ENCODE data around the gene TPGS1. TPM values are rescaled to one million over a fixed set of nuclear protein-coding genes. Genes with fewer than 3 reads are reported as not detected.

The TPGS1 gene
- total and polyA plus RNA-seq, 2 of the 8 experiments (the other 6 are each of a cell fraction or from before 2014, with no cell fraction given), result 9.1 to 10.6 TPM

- TF ChIP-seq MAX (IDR thresholded peaks at IDR 0.05) (no peak), SIN3A (conservative IDR thresholded peaks at IDR 0.05 in 1 of 2, IDR thresholded peaks at IDR 0.05 in 1 of 2; ENCODE audit: low read depth in 1 of 2, low read length in 2 of 2) (no peak)
Measured at GRCh38 chr19:469833-470232, 37.5 kb upstream of the TPGS1 start (continued).
